T-helper 9 cell (primary cell): Measurements from ENCODE around the gene NDUFAF4.
"Not testable (repeated sequence)": the region's sequence is repeated elsewhere in the genome, so short reads cannot be mapped to it uniquely, and the experiment has no call there.

Experiments
- DNase-seq: peaks from one replicate; pipeline ENCODE4 v3.0.0-alpha.2; 2020

NDUFAF4 gene

GRCh38 chr6:96898241-96898851, 655 bp upstream of the NDUFAF4 start:
- no peak for DNase-seq

- no peak for DNase-seq
These were observed 8.5 kb downstream of the NDUFAF4 start for GRCh38 chr6:96889146-96889545.

- no peak for DNase-seq
These were observed 8.9 kb downstream of the NDUFAF4 start for GRCh38 chr6:96888745-96889144.

- no peak for DNase-seq
These were observed 11.2 kb downstream of the NDUFAF4 start for GRCh38 chr6:96886519-96886918.

GRCh38 chr6:96885187-96885631, 12.5 kb downstream of the NDUFAF4 start:
- DNase-seq: not testable (repeated sequence)

GRCh38 chr6:96878143-96878542, 19.5 kb downstream of the NDUFAF4 start:
- DNase-seq: no peak

GRCh38 chr6:96876886-96877545, 20.7 kb downstream of the NDUFAF4 start:
- DNase-seq: no peak

GRCh38 chr6:96872976-96873375, 24.7 kb downstream of the NDUFAF4 start:
- DNase-seq: no peak

- DNase-seq: no peak
These were observed 32.7 kb downstream of the NDUFAF4 start for GRCh38 chr6:96865055-96865405.

GRCh38 chr6:96864216-96865054, 33.3 kb downstream of the NDUFAF4 start:
- no peak for DNase-seq

GRCh38 chr6:96862560-96862959, 35.1 kb downstream of the NDUFAF4 start:
- no peak for DNase-seq

- no peak for DNase-seq
These were observed 36.1 kb downstream of the NDUFAF4 start for GRCh38 chr6:96861588-96861987.

GRCh38 chr6:96856856-96857255, 40.8 kb downstream of the NDUFAF4 start:
- DNase-seq: no peak

- DNase-seq: no peak
These were observed 44.6 kb downstream of the NDUFAF4 start for GRCh38 chr6:96853083-96853482.

GRCh38 chr6:96852605-96853004, 45.1 kb downstream of the NDUFAF4 start:
- DNase-seq: no peak

GRCh38 chr6:96851858-96852257, 45.8 kb downstream of the NDUFAF4 start:
- DNase-seq: no peak

GRCh38 chr6:96849615-96850014, 48.1 kb downstream of the NDUFAF4 start:
- DNase-seq: no peak

- no peak for DNase-seq
These were observed 53.2 kb downstream of the NDUFAF4 start for GRCh38 chr6:96844530-96844929.

GRCh38 chr6:96841345-96841744, 56.3 kb downstream of the NDUFAF4 start:
- DNase-seq: no peak
